HepG2 (cell line): Measurements from ENCODE around the gene GJA3.

Source experiments
- CTCF ChIP-seq: sonication (generic); formaldehyde crosslinking; IDR thresholded peaks from 2 replicates; pipeline ENCODE4 v1.5.0; 2020; ENCODE audit warnings: mild to moderate bottlenecking, missing genetic modification reagents, moderate library complexity
- HMG20B ChIP-seq: conservative IDR thresholded peaks from 2 replicates; pipeline ENCODE4 v1.6.1; 2016; ENCODE audit warnings: missing genetic modification reagents, missing compliant biosample characterization
- HNRNPL ChIP-seq: fragments of 200-400 bp; formaldehyde crosslinking; IDR thresholded peaks from 2 replicates; pipeline ENCODE4 v1.6.1; 2017; ENCODE audit warnings: mild to moderate bottlenecking, low read depth, low read length
- IRF2 ChIP-seq: IDR thresholded peaks from 2 replicates; pipeline ENCODE4 v1.6.1; 2018; ENCODE audit warnings: missing genetic modification reagents, missing compliant biosample characterization
- PAWR ChIP-seq: sonication (generic); formaldehyde crosslinking; IDR thresholded peaks from 2 replicates; pipeline ENCODE4 v1.4.0; 2020; ENCODE audit warnings: missing genetic modification reagents, mild to moderate bottlenecking, borderline replicate concordance
- PITX1 ChIP-seq: sonication (generic); formaldehyde crosslinking; IDR thresholded peaks from 2 replicates; pipeline ENCODE4 v1.5.1; 2020; ENCODE audit warnings: mild to moderate bottlenecking, missing genetic modification reagents
- POLR2A ChIP-seq, 2 experiments: IDR thresholded peaks; 2 replicates each; pipeline ENCODE4 v1.6.1; 2011; ENCODE audit warnings: low read depth in 2 of 2, low read length in 2 of 2, mild to moderate bottlenecking in 1 of 2, moderate library complexity in 1 of 2; ENCODE audit not compliant: insufficient read depth in 1 of 2
- PREB ChIP-seq: sonication (generic); formaldehyde crosslinking; IDR thresholded peaks from 2 replicates; pipeline ENCODE4 v1.4.0; 2020; ENCODE audit warnings: missing genetic modification reagents
- ZNF318 ChIP-seq: sonication (generic); formaldehyde crosslinking; IDR thresholded peaks from 2 replicates; pipeline ENCODE4 v1.4.0; 2020; ENCODE audit warnings: mild to moderate bottlenecking, missing genetic modification reagents

- TF ChIP-seq PREB (no peak), POLR2A (IDR thresholded peaks at IDR 0.05; ENCODE audit: insufficient read depth in 1 of 2, low read depth in 2 of 2, low read length in 2 of 2) (no peak), IRF2 (CRISPR knock-in tag) (no peak), ZNF318 (CRISPR knock-in tag) (no peak), HNRNPL (no peak), CTCF (CRISPR knock-in tag) (no peak), PITX1 (CRISPR knock-in tag) (no peak), HMG20B (CRISPR knock-in tag) (no peak), PAWR (CRISPR knock-in tag) (no peak)
These were observed at the start of gene GJA3 for GRCh38 chr13:20160306-20161274.
